Nephron (organoid): Measurements from ENCODE around the gene TRPV6.

Experiments
- H3K27ac Mint-ChIP-seq, 3 experiments: 2 replicates each; pipeline ENCODE4 v1.8.0; 2020; ENCODE audit warnings: mixed read lengths in 3 of 3, mild to moderate bottlenecking in 2 of 3, moderate library complexity in 1 of 3
- H3K27me3 Mint-ChIP-seq: 2 replicates; pipeline ENCODE4 v1.8.0; 2021; ENCODE audit warnings: low read depth, mild to moderate bottlenecking, moderate library complexity, mixed read lengths
- H3K36me3 Mint-ChIP-seq: 2 replicates; pipeline ENCODE4 v1.8.0; 2020; ENCODE audit warnings: low read depth, mixed read lengths
- H3K4me1 Mint-ChIP-seq: 2 replicates; pipeline ENCODE4 v1.8.0; 2020; ENCODE audit warnings: mixed read lengths
- H3K4me3 Mint-ChIP-seq, 3 experiments: 2 replicates each; pipeline ENCODE4 v1.8.0; 2020; ENCODE audit warnings: mild to moderate bottlenecking in 3 of 3, mixed read lengths in 3 of 3, moderate library complexity in 2 of 3
- H3K9me3 Mint-ChIP-seq: 2 replicates; pipeline ENCODE4 v1.8.0; 2020; ENCODE audit warnings: mixed read lengths
- TF ChIP-seq, protein P1 (sequence below), 3 experiments: fragments of 200-600 bp; sonication (generic); IDR thresholded peaks; one replicate each; pipeline ENCODE4 v1.5.0; 2021; ENCODE audit warnings: antibody characterized with exemption in 3 of 3; ENCODE audit not compliant: unreplicated experiment in 3 of 3

Gene TRPV6

DNA sequence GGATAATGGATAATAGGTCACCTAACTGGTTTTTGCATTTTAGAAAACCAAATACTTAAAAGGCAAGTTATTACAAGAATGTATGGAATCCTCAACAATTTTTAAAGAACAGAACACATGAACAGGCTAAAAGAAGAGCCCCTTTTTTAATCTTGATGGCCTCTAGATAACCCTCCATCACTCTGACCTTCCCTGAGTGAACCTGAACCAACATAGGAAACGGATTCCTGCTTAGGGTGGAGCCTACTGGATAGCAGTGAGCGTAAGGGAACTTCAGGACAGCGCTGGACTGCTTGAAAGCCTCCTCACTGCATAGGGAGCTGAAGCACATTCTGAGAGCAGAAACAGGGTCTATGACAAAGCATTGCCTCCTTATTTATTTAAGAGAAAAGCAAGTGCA is 27.5 kb upstream of the TRPV6 start:
- TF ChIP-seq, protein P1, sequence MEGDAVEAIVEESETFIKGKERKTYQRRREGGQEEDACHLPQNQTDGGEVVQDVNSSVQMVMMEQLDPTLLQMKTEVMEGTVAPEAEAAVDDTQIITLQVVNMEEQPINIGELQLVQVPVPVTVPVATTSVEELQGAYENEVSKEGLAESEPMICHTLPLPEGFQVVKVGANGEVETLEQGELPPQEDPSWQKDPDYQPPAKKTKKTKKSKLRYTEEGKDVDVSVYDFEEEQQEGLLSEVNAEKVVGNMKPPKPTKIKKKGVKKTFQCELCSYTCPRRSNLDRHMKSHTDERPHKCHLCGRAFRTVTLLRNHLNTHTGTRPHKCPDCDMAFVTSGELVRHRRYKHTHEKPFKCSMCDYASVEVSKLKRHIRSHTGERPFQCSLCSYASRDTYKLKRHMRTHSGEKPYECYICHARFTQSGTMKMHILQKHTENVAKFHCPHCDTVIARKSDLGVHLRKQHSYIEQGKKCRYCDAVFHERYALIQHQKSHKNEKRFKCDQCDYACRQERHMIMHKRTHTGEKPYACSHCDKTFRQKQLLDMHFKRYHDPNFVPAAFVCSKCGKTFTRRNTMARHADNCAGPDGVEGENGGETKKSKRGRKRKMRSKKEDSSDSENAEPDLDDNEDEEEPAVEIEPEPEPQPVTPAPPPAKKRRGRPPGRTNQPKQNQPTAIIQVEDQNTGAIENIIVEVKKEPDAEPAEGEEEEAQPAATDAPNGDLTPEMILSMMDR (IDR thresholded peaks at IDR 0.05; ENCODE audit: unreplicated experiment in 3 of 3), result no peak
- Mint-ChIP-seq H3K9me3 (no peaks in the 10 kb centered on the region), H3K4me3 (no peak overlapping the region), H3K27ac (no peak overlapping the region), H3K4me1 (no peaks in the 10 kb centered on the region), H3K36me3 (no peaks in the 10 kb centered on the region), H3K27me3 (peaks cover 11% of the 10 kb centered on the region)

DNA sequence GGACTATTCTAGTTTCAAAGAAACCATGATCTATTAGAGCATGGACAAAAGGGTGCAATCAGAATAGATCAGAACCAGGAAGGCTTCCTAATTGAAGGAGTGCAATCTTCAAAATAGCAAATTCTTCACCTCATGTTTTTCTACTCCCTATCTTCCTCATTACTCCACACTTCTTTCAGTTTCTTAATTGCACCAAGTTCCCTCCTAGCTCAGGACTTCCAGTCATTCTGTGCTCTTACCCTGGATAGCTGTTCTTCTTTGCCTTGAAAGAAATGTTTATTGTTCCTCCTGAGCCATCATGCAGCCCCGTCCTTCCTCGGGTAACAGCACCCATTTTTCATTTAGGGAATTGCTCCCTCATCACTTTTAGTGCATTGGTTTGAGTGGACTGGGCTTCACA is 24.9 kb upstream of the TRPV6 start:
- peaks cover 4% of the 10 kb centered on the region for H3K9me3 Mint-ChIP-seq
- TF ChIP-seq, protein P1 (IDR thresholded peaks at IDR 0.05; ENCODE audit: unreplicated experiment in 3 of 3), result no peak
- H3K27me3 Mint-ChIP-seq, result peaks cover 11% of the 10 kb centered on the region
- H3K36me3 Mint-ChIP-seq, result no peaks in the 10 kb centered on the region
- H3K27ac Mint-ChIP-seq, result no peak overlapping the region
- no peak overlapping the region for H3K4me3 Mint-ChIP-seq
- H3K4me1 Mint-ChIP-seq, result no peaks in the 10 kb centered on the region

DNA sequence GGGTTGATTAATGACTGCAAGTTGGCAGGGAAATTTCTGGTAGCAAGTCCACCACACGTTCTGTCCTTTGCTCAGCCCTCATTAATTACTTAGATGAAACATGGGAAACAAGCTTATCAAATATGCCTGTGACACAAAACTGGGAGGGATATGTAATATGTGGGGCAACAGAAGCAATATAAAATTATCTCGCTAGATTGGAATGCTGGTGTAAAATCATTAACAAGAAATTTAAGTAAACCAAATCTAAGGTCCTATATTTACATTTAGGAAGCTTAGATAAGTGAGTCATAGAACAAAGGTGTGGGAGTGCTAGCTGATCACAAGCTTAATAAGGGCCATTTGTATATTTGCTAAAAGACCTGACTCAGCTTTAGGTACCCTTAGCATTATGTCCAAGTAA is 24.5 kb upstream of the TRPV6 start:
- Mint-ChIP-seq H3K36me3 (no peaks in the 10 kb centered on the region), H3K4me1 (no peaks in the 10 kb centered on the region), H3K9me3 (peaks cover 4% of the 10 kb centered on the region), H3K4me3 (no peak overlapping the region), H3K27me3 (peaks cover 11% of the 10 kb centered on the region), H3K27ac (no peak overlapping the region)
- TF ChIP-seq, protein P1 (IDR thresholded peaks at IDR 0.05; ENCODE audit: unreplicated experiment in 3 of 3), result no peak

DNA sequence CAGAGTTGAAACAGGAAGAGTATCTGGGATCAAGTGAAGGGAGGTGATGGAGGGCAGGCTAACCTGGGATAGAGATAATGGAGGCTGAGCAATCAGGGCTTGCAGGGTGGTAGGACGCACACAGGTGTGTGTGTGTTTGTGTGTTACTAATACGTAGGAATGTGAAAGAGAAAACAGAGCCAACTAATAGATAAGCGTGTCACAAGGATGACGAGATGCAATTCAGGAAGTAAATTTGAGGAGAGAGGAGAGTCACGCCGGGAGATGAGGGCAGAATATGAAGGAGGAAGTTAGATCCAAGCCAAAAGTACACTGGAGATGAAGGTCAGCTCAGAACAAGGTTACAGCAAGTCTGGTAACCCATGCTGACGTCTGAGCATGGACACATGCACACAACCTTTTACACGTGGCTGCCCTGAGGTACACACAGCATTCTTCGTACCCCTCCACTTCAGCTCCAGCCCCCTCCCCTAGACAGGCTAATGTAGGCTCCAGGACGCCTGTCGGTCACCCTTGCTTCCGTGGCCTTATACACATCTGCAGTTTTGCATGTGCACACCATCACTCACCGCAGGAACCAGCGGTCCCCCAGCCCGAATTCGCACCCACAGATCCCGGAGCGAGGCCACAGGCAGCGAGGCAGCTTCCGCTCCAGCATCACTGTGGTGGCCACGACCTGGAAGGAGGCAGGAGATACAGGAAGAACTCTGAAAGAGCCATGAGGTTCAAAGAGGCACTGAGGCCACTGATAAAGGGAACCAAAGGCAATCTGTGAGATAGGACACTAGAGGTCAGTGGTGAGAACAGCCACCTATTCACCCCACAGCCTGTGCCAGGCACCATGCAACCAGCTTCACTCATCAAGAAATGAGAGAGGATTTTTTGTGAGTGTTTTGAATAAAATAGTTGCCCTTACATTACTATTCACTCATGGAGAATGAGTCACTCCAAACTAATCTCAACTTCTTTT is 23.7 kb upstream of the TRPV6 start:
- Mint-ChIP-seq H3K9me3 (peaks cover 4% of the 10 kb centered on the region), H3K4me3 (no peak overlapping the region), H3K27me3 (peaks cover 11% of the 10 kb centered on the region), H3K36me3 (no peaks in the 10 kb centered on the region), H3K4me1 (no peaks in the 10 kb centered on the region), H3K27ac (no peak overlapping the region)
- TF ChIP-seq, protein P1 (IDR thresholded peaks at IDR 0.05; ENCODE audit: unreplicated experiment in 3 of 3), result peak in 1 of 3 experiments; percentile 8

DNA sequence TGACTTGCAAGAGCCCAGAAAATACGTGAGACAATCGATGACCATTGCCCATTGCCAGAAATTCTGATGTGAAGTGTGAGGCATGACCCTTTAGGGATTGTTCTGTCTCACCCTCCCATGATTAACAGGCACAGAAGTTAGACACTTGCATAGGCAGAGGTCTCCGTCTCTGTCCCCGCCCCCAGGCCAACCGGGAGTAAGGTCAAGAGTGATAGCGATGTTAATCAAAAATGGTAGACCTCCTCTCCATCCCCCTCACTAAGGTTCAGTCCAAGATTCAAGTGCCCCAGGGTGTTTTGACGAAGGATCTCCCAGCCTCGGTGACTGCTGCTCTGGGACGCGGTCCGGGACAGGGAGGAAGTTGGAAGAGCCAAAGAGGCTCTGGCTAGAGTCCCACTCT is 22.7 kb upstream of the TRPV6 start:
- Mint-ChIP-seq H3K4me3 (no peak overlapping the region), H3K36me3 (no peaks in the 10 kb centered on the region), H3K27ac (no peak overlapping the region), H3K9me3 (peaks cover 4% of the 10 kb centered on the region), H3K4me1 (no peaks in the 10 kb centered on the region), H3K27me3 (peaks cover 6% of the 10 kb centered on the region)
- TF ChIP-seq, protein P1 (IDR thresholded peaks at IDR 0.05; ENCODE audit: unreplicated experiment in 3 of 3), result no peak

DNA sequence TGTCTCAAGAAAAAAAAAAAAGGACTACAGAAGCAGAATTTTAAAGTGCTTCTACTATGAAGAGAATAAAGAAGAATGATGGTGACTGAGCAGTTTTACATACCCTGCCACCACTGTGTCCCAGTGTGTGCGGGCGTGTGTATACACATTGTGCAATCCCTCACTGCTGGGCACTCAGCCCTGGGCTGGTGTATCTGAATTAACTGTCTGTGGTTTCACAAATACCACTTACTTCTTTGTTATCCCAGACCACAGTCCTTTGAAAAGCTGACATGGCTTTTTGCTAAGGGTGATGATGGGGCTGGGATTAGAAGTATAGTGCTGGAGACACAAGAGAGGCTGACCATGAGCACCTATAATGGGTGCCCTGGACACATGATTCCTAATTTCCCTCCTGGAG is 21.1 kb upstream of the TRPV6 start:
- peaks cover 6% of the 10 kb centered on the region for H3K27me3 Mint-ChIP-seq
- no peaks in the 10 kb centered on the region for H3K4me1 Mint-ChIP-seq
- no peak overlapping the region for H3K27ac Mint-ChIP-seq
- H3K9me3 Mint-ChIP-seq, result peaks cover 6% of the 10 kb centered on the region
- TF ChIP-seq, protein P1 (IDR thresholded peaks at IDR 0.05; ENCODE audit: unreplicated experiment in 3 of 3), result no peak
- H3K36me3 Mint-ChIP-seq, result no peaks in the 10 kb centered on the region
- H3K4me3 Mint-ChIP-seq, result no peak overlapping the region
